HCT116 (cell line): Measurements from ENCODE around the gene CACNG8. TPM values are rescaled to one million over a fixed set of nuclear protein-coding genes. Genes with fewer than 3 reads are reported as not detected.

Source experiments
- ATAC-seq: fragments of 200-7000 bp; cut with Tn5 transposase; 2 replicates; pipeline ENCODE4 v1.9.1; 2020; ENCODE audit warnings: mild to moderate bottlenecking, moderate library complexity
- BruUV-seq: library from RNA; stranded (reverse); fragments of 400-500 nt; replicated peaks from 2 replicates; lab custom pipeline; 2021; lab: Mats Ljungman, UMichigan
- CTCF ChIA-PET: fragments of 300-600 bp; sonication (Branson Sonifier 250); formaldehyde crosslinking; loops from one replicate; lab custom pipeline; 2021; ENCODE audit warnings: antibody characterized with exemption; lab: Charles Lee
- POLR2A ChIA-PET: fragments of 300-600, 350-600 bp; sonication (Branson Sonifier 250); formaldehyde crosslinking; loops from one replicate; lab custom pipeline; 2021; ENCODE audit warnings: antibody characterized with exemption; lab: Charles Lee
- RAD21 ChIA-PET, 2 experiments: fragments of 300-600 bp; sonication (Branson Sonifier 250); formaldehyde crosslinking; loops; one replicate each; lab custom pipeline; 2023; ENCODE audit warnings: low total read pairs in 2 of 2; ENCODE audit not compliant: uncharacterized antibody in 2 of 2, unreplicated experiment in 2 of 2, low non-redundant PET in 1 of 2; lab: Charles Lee
- DNase-seq: peaks from one replicate; pipeline ENCODE4 v3.0.0-alpha.2; 2010; ENCODE audit warnings: low read depth, low spot score
- H2AFZ ChIP-seq: fragments of 200-600 bp; shearing (Covaris generic), sonication (generic); 2 replicates; pipeline ENCODE4 v1.6.1; 2017; ENCODE audit warnings: low read depth, mixed run types, mixed read lengths, antibody characterized with exemption, low read length; ENCODE audit not compliant: poor library complexity, severe bottlenecking
- H3K27ac ChIP-seq: 2 replicates; pipeline ENCODE4 v1.5.1; 2012; ENCODE audit warnings: low read depth, low read length
- H3K27me3 ChIP-seq: fragments of 200-600 bp; sonication (generic); 2 replicates; pipeline ENCODE4 v1.6.1; 2016; ENCODE audit warnings: mixed run types, low read length, mixed read lengths; ENCODE audit not compliant: insufficient read depth
- H3K36me3 ChIP-seq, 2 experiments: fragments of 200-500 bp in 1 of 2; fragments of 200-600 bp in 1 of 2; sonication (Bioruptor generic) in 1 of 2; sonication (generic) in 1 of 2; 2 replicates each; pipeline versions ENCODE4 v1.5.1 to v1.6.1; 2014 to 2016; ENCODE audit warnings: low read length in 2 of 2, inconsistent platforms in 1 of 2, mixed read lengths in 1 of 2, mixed run types in 1 of 2; ENCODE audit not compliant: insufficient read depth in 2 of 2, control insufficient read depth in 1 of 2
- H3K4me1 ChIP-seq, 2 experiments: fragments of 200-600 bp in 1 of 2; sonication (generic) in 1 of 2; 2 replicates each; pipeline versions ENCODE4 v1.5.1 to v1.6.1; 2012 to 2017; ENCODE audit warnings: low read length in 2 of 2, inconsistent platforms in 1 of 2, mild to moderate bottlenecking in 1 of 2, mixed read lengths in 1 of 2, mixed run types in 1 of 2, moderate library complexity in 1 of 2; ENCODE audit not compliant: insufficient read depth in 2 of 2, control insufficient read depth in 1 of 2
- H3K4me2 ChIP-seq: fragments of 200-600 bp; sonication (generic); 2 replicates; pipeline ENCODE4 v1.6.1; 2017; ENCODE audit warnings: mixed run types, low read length, mixed read lengths
- H3K4me3 ChIP-seq, 2 experiments: fragments of 200-600 bp in 1 of 2; sonication (generic) in 1 of 2; replicated peaks in 1 of 2; 2 replicates each; pipeline ENCODE4 v1.5.1; 2011 to 2016; ENCODE audit warnings: low read length in 2 of 2, control low read depth in 1 of 2, low read depth in 1 of 2, mild to moderate bottlenecking in 1 of 2, mixed read lengths in 1 of 2, mixed run types in 1 of 2
- H3K79me2 ChIP-seq: fragments of 200-600 bp; sonication (generic); 2 replicates; pipeline ENCODE4 v1.6.1; 2017; ENCODE audit warnings: mild to moderate bottlenecking, mixed run types, low read length, moderate library complexity, mixed read lengths; ENCODE audit not compliant: insufficient read depth
- H3K9ac ChIP-seq: fragments of 200-600 bp; sonication (generic); 2 replicates; pipeline ENCODE4 v1.6.1; 2016; ENCODE audit warnings: low read length, mixed read lengths
- H3K9me2 ChIP-seq: fragments of 200-600 bp; sonication (generic), shearing (Covaris generic); 2 replicates; pipeline ENCODE4 v1.6.1; 2017; ENCODE audit warnings: mixed run types, mild to moderate bottlenecking, moderate library complexity; ENCODE audit not compliant: insufficient read depth
- H3K9me3 ChIP-seq, 2 experiments: fragments of 200-500 bp in 1 of 2; fragments of 200-600 bp in 1 of 2; sonication (Bioruptor generic) in 1 of 2; sonication (generic) in 1 of 2; 2 replicates each; pipeline ENCODE4 v1.6.1; 2014 to 2017; ENCODE audit warnings: low read length in 2 of 2, mixed read lengths in 2 of 2, inconsistent platforms in 1 of 2, low read depth in 1 of 2, mild to moderate bottlenecking in 1 of 2, mixed run types in 1 of 2, moderate library complexity in 1 of 2; ENCODE audit not compliant: control insufficient read depth in 1 of 2, insufficient read depth in 1 of 2
- H4K20me1 ChIP-seq: fragments of 200-600 bp; sonication (generic), shearing (Covaris generic); 2 replicates; pipeline ENCODE4 v1.6.1; 2017; ENCODE audit warnings: mixed run types, mild to moderate bottlenecking, moderate library complexity; ENCODE audit not compliant: insufficient read depth
- ATF3 ChIP-seq: IDR thresholded peaks from 2 replicates; pipeline ENCODE4 v1.6.1; 2012
- CEBPB ChIP-seq: IDR thresholded peaks from 2 replicates; pipeline ENCODE4 v1.6.1; 2012; ENCODE audit warnings: low read depth
- EGR1 ChIP-seq: IDR thresholded peaks from 2 replicates; pipeline ENCODE4 v1.6.1; 2012; ENCODE audit warnings: low read depth
- EZH2 ChIP-seq: fragments of 200-600 bp; sonication (generic); IDR thresholded peaks from 2 replicates; pipeline ENCODE4 v1.6.1; 2017; ENCODE audit warnings: antibody characterized with exemption, mixed run types
- JUND ChIP-seq: IDR thresholded peaks from 2 replicates; pipeline ENCODE4 v1.6.1; 2012
- POLR2A ChIP-seq: IDR thresholded peaks from 2 replicates; pipeline ENCODE4 v1.7.0; 2011; ENCODE audit warnings: borderline replicate concordance; ENCODE audit not compliant: insufficient read depth, insufficient read length; ENCODE audit errors: extremely low read depth
- RAD21 ChIP-seq: IDR thresholded peaks from 2 replicates; pipeline ENCODE4 v1.6.1; 2012; ENCODE audit warnings: low read depth, mild to moderate bottlenecking
- SP1 ChIP-seq: IDR thresholded peaks from 2 replicates; pipeline ENCODE4 v1.6.1; 2012; ENCODE audit warnings: low read depth
- SRF ChIP-seq: IDR thresholded peaks from 2 replicates; pipeline ENCODE4 v1.6.1; 2012; ENCODE audit warnings: low read depth
- YY1 ChIP-seq: IDR thresholded peaks from 2 replicates; pipeline ENCODE4 v1.6.1; 2011; ENCODE audit warnings: low read length, low read depth, moderate library complexity, mild to moderate bottlenecking; ENCODE audit not compliant: insufficient replicate concordance; ENCODE audit errors: extremely low read depth
- ZBTB33 ChIP-seq: IDR thresholded peaks from 2 replicates; pipeline ENCODE4 v1.6.1; 2011; ENCODE audit warnings: mild to moderate bottlenecking, low read length, moderate library complexity; ENCODE audit not compliant: insufficient replicate concordance; ENCODE audit errors: extremely low read depth
- ZFX ChIP-seq: fragments of 450-650 bp; IDR thresholded peaks from 2 replicates; pipeline ENCODE4 v1.6.1; 2017
- ZNF274 ChIP-seq: fragments of 200-500 bp; sonication (Bioruptor generic); IDR thresholded peaks from 2 replicates; pipeline ENCODE4 v1.6.1; 2014; ENCODE audit warnings: mild to moderate bottlenecking, low read depth, low read length, inconsistent platforms
- intact Hi-C: fragments of 100-400 bp; cut with micrococcal nuclease; formaldehyde crosslinking; loops from 2 replicates; pipeline ENCODE4 v1.10.0; 2022
- total RNA-seq: library from RNA; stranded (reverse); gene quantifications from one replicate; pipeline ENCODE4 v1.2.1, GENCODE V29; 2021; ENCODE audit not compliant: unreplicated experiment
- TF ChIP-seq, protein P1 (sequence below), 3 experiments: fragments of 200-600 bp in 1 of 3; sonication (generic) in 1 of 3; IDR thresholded peaks in 2 of 3; conservative IDR thresholded peaks in 1 of 3; 2 replicates each; pipeline ENCODE4 v1.5.1; 2012 to 2017; ENCODE audit warnings: low read depth in 2 of 3, low read length in 2 of 3, antibody characterized with exemption in 1 of 3, borderline replicate concordance in 1 of 3, control low read depth in 1 of 3, mild to moderate bottlenecking in 1 of 3, mixed read lengths in 1 of 3, mixed run types in 1 of 3, moderate library complexity in 1 of 3; ENCODE audit not compliant: insufficient read depth in 1 of 3
- TF ChIP-seq, protein P2 (sequence below): IDR thresholded peaks from 2 replicates; pipeline ENCODE4 v1.6.1; 2012

CACNG8 gene
- total RNA-seq, 1 experiment from 2014 or later, result 0.93 TPM

DNA sequence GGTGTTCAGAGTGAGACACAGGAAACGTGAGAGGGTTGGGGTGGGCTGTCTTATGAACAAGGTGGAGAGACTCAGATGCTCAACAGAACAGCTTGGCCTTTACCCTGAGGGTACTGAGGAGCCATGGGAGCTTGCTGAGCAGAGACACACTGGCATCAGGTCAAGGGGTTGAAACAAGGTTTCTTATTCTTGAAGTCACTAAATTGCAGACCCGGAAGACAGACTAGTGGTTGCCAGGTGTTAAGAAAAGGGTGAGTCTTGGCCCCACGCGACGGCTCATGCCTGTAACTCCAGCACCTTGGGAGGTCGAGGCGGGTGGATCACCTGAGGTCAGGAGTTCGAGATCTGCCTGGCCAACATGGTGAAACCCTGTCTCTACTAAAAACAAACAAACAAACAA is 51.1 kb downstream of the CACNG8 start:
- Histone ChIP-seq H3K27ac (no peak overlapping the region), H3K79me2 (no peaks in the 10 kb centered on the region), H3K9me2 (no peaks in the 10 kb centered on the region), H3K9ac (no peak overlapping the region), H3K27me3 (no peaks in the 10 kb centered on the region), H3K36me3 (no peaks in the 10 kb centered on the region), H3K4me2 (no peak overlapping the region), H3K9me3 (no peaks in the 10 kb centered on the region), H3K4me3 (no peak overlapping the region), H4K20me1 (no peaks in the 10 kb centered on the region), H3K4me1 (no peaks in the 10 kb centered on the region), H2AFZ (no peak overlapping the region)
- POLR2A ChIA-PET, result no interaction called here
- RAD21 ChIA-PET, result no interaction called here
- intact Hi-C loops, result no loop called here
- TF ChIP-seq ZNF274, result no peak
- TF ChIP-seq, protein P1, sequence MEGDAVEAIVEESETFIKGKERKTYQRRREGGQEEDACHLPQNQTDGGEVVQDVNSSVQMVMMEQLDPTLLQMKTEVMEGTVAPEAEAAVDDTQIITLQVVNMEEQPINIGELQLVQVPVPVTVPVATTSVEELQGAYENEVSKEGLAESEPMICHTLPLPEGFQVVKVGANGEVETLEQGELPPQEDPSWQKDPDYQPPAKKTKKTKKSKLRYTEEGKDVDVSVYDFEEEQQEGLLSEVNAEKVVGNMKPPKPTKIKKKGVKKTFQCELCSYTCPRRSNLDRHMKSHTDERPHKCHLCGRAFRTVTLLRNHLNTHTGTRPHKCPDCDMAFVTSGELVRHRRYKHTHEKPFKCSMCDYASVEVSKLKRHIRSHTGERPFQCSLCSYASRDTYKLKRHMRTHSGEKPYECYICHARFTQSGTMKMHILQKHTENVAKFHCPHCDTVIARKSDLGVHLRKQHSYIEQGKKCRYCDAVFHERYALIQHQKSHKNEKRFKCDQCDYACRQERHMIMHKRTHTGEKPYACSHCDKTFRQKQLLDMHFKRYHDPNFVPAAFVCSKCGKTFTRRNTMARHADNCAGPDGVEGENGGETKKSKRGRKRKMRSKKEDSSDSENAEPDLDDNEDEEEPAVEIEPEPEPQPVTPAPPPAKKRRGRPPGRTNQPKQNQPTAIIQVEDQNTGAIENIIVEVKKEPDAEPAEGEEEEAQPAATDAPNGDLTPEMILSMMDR (IDR thresholded peaks at IDR 0.05 in 2 of 3, conservative IDR thresholded peaks at IDR 0.05 in 1 of 3; ENCODE audit: borderline replicate concordance in 1 of 3, insufficient read depth in 1 of 3, low read depth in 2 of 3, low read length in 2 of 3), result no peak
- no peak for TF ChIP-seq SP1
- no peak for TF ChIP-seq CEBPB
- TF ChIP-seq, protein P2, sequence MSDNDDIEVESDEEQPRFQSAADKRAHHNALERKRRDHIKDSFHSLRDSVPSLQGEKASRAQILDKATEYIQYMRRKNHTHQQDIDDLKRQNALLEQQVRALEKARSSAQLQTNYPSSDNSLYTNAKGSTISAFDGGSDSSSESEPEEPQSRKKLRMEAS, result no peak
- no peak for TF ChIP-seq RAD21
- BruUV-seq, result no TSS peak
- DNase-seq (no peak), ATAC-seq (no peak)
- CTCF ChIA-PET, result interaction anchor here (0.7 kb wide), 1 partner anchor 102 kb away, joined by 5 read pairs; no protein-coding TSS in a partner anchor

GRCh38 chr19:54014920-54015560 is 52.3 kb downstream of the CACNG8 start:
- no peaks in the 10 kb centered on the region for H4K20me1 ChIP-seq
- H3K4me1 ChIP-seq, result peaks cover 5 to 7% of the 10 kb centered on the region in 2 experiments
- H3K36me3 ChIP-seq, result no peaks in the 10 kb centered on the region
- H3K4me3 ChIP-seq, result no peak overlapping the region
- H3K9me3 ChIP-seq, result no peaks in the 10 kb centered on the region
- ChIA-PET POLR2A (no interaction called here), RAD21 (no interaction called here), CTCF (interaction anchor here (1.1 kb wide), 1 partner anchor 9 kb away, joined by 3 read pairs; no protein-coding TSS in a partner anchor)
- H3K79me2 ChIP-seq, result no peaks in the 10 kb centered on the region
- no peak overlapping the region for H3K27ac ChIP-seq
- intact Hi-C loops, result no loop called here
- no peak overlapping the region for H3K9ac ChIP-seq
- H2AFZ ChIP-seq, result no peak overlapping the region
- no peak overlapping the region for H3K4me2 ChIP-seq
- BruUV-seq, result no TSS peak
- H3K27me3 ChIP-seq, result no peaks in the 10 kb centered on the region
- no peak for DNase-seq
- ATAC-seq, result no peak
- no peaks in the 10 kb centered on the region for H3K9me2 ChIP-seq
- TF ChIP-seq CEBPB (no peak), YY1 (no peak), ZNF274 (no peak), EGR1 (no peak), ZBTB33 (no peak), JUND (no peak), SRF (no peak), RAD21 (no peak), ZFX (no peak), ATF3 (no peak), POLR2A (no peak), EZH2 (no peak), SP1 (no peak)
- TF ChIP-seq, protein P2, result no peak
